Activated CD8-positive, alpha-beta memory T cell treated with anti-CD3 and anti-CD28 coated beads, Interleukin-2, amount 50 U/mL, for 4 hours (primary cell): ENCODE measurements around the gene POU2F1.

Source experiments
- DNase-seq: peaks from one replicate; pipeline ENCODE4 v3.0.0-alpha.2; 2020

POU2F1 gene

DNA sequence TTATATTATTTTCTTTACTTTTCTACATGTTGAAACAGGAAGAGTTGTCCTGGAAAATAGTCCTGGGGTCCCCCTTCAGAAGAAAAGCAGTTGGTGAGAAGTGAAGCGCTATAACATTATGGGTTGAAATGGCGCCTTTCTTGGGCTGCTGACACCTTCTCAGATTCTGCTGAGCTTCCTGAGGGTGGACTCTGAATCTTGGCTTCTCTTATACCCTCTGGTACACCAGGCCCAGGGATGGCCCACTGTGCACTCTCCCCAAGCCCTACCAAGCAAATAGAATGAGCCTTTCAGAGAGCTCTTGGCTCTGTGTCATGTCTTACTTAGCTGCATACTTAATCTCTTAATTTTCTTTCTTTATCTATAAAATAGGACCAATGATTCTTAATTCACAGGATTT, 255.4 kb downstream of the POU2F1 start:
- no peak for DNase-seq
